Cardiac fibroblast (primary cell): ENCODE results near the gene DERA.

Experiments used
- DNase-seq, 2 donors: peaks; one replicate each; pipeline versions ENCODE4 v3.0.0 to v3.0.0-alpha.2; 2010; ENCODE audit warnings: low read depth in 2 of 2
- H3K4me3 ChIP-seq, 2 donors: replicated peaks in 1 of 2; 1 replicate in 1 of 2; 2 replicates in 1 of 2; pipeline ENCODE4 v1.5.1; 2011; ENCODE audit warnings: low read depth in 2 of 2, low read length in 2 of 2, mild to moderate bottlenecking in 2 of 2, moderate library complexity in 1 of 2
- TF ChIP-seq, protein P1 (sequence below): IDR thresholded peaks from one replicate; pipeline ENCODE4 v1.5.1; 2011; ENCODE audit warnings: low read depth, mild to moderate bottlenecking, low read length, inconsistent platforms

DERA gene

DNA sequence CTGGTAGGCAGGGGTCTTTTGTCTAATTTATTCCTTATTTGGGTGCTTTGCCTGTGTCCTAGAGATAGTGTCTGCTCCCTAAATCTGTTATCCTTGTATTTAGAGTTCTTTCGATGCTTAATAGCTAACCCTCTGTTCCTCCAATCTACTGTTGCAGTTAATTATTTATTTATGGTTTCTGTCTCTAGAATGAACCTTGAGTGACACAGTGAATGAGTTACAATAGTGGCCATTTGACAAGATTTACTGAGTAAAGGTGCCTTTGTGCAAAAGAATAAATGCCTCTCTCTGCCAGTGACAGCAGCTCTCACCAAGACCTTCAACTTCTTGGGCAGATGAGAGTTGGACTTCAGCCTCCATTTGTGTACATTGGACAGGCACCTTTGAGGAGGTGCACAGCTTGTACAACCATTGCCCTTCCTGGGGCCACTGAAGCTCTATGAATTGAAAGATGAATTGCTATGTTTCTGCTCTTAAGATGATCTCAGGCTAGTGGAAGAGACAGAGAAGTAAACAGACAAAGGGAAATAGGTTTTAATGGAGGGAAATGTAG lies 165.9 kb downstream of the DERA start:
- no peak for DNase-seq
- TF ChIP-seq, protein P1, sequence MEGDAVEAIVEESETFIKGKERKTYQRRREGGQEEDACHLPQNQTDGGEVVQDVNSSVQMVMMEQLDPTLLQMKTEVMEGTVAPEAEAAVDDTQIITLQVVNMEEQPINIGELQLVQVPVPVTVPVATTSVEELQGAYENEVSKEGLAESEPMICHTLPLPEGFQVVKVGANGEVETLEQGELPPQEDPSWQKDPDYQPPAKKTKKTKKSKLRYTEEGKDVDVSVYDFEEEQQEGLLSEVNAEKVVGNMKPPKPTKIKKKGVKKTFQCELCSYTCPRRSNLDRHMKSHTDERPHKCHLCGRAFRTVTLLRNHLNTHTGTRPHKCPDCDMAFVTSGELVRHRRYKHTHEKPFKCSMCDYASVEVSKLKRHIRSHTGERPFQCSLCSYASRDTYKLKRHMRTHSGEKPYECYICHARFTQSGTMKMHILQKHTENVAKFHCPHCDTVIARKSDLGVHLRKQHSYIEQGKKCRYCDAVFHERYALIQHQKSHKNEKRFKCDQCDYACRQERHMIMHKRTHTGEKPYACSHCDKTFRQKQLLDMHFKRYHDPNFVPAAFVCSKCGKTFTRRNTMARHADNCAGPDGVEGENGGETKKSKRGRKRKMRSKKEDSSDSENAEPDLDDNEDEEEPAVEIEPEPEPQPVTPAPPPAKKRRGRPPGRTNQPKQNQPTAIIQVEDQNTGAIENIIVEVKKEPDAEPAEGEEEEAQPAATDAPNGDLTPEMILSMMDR: no peak
- no peak overlapping the region for H3K4me3 ChIP-seq

DNA sequence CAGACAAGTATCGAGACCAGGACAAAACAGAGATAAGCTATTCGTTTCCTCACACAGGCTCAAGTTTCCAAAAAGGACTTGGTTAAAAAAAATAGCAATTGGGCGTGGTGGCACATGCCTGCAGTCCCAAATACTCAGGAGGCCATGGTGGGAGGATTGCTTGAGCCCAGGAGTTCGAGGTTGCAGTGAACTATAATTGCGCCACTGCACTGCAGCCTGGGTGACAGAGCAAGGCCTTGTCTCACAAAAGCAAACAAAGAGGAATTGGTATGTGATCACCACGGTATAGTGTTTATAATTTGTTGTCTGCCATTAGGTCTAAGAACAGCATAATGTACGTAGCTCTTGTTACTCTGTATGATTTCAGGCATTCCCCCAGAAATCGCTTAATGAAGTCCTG lies 175.3 kb downstream of the DERA start:
- no peak overlapping the region for H3K4me3 ChIP-seq
- TF ChIP-seq, protein P1: no peak
- DNase-seq: no peak

DNA sequence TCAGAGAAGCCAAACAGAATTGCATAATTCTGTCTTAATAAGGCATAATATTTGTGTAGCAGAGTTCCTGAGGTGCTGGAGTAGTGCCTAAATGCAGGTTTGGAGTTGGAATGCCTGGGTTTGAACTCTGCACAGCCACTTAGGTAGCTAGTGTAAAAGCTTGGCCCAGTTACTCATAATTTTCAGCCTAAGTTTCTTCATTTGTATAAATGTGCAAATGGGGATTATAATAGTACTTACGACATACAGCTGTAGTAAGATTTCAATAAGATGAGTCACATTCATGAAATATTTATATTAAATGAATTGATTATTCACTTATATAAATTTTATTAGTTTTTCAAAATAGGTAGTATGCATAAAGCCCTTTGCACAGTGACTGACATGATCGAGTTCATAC lies 175.8 kb downstream of the DERA start:
- no peak overlapping the region for H3K4me3 ChIP-seq
- TF ChIP-seq, protein P1: no peak
- DNase-seq: no peak
